Spinal cord (tissue), 10 donors: ENCODE data around the gene PRKCE. TPM values are rescaled to one million over a fixed set of nuclear protein-coding genes. Genes with fewer than 3 reads are reported as not detected.

Experiments
- DNase-seq, 6 donors: peaks; one replicate each; pipeline versions ENCODE4 v3.0.0 to v3.0.0-alpha.2; 2013 to 2015; ENCODE audit warnings: low spot score in 6 of 6, low read depth in 4 of 6
- H3K27ac ChIP-seq: one replicate; pipeline ENCODE4 v1.5.1; 2013; ENCODE audit warnings: low read depth, low read length, control low read depth
- H3K27me3 ChIP-seq: one replicate; pipeline ENCODE4 v1.6.1; 2013; ENCODE audit warnings: low read length; ENCODE audit not compliant: control insufficient read depth, insufficient read depth
- H3K36me3 ChIP-seq: one replicate; pipeline ENCODE4 v1.6.1; 2013; ENCODE audit warnings: low read length; ENCODE audit not compliant: control insufficient read depth, insufficient read depth
- H3K4me1 ChIP-seq: one replicate; pipeline ENCODE4 v1.6.1; 2013; ENCODE audit warnings: low read length; ENCODE audit not compliant: control insufficient read depth, insufficient read depth
- H3K4me3 ChIP-seq: one replicate; pipeline ENCODE4 v1.5.1; 2013; ENCODE audit warnings: low read depth, low read length, control low read depth
- H3K9me3 ChIP-seq: one replicate; pipeline ENCODE4 v1.6.1; 2013; ENCODE audit warnings: low read length; ENCODE audit not compliant: control insufficient read depth, insufficient read depth
- WGBS: methylation state at CpG from one replicate; pipeline ENCODE4 v1.1.5; 2013; ENCODE audit warnings: missing lambda C conversion rate; ENCODE audit not compliant: insufficient coverage; 5-methylcytosine and 5-hydroxymethylcytosine counted together
- polyA plus RNA-seq, 2 donors: library from polyadenylated mRNA; unstranded; fragments of 120-200 nt; gene quantifications; one replicate each; pipeline ENCODE4 v1.2.1, GENCODE V29; 2013; ENCODE audit not compliant: insufficient read length in 2 of 2
- total RNA-seq, 2 donors: library from RNA; depleted of rRNA in 1 of 2; stranded (reverse); fragments of 120-200 nt in 1 of 2; fragments of >200 nt in 1 of 2; gene quantifications; one replicate each; pipeline versions ENCODE4 v1.2.3 to v1.2.4, GENCODE V29; 2013 to 2014
- donor health status: healthy.

Gene PRKCE
- total and polyA plus RNA-seq, 4 donors = 22.9 to 48.5 (median 37.4) TPM

- WGBS = 11% methylated on average over 8 of the region's 8 CpGs
- H3K36me3 ChIP-seq = no peaks in the 10 kb centered on the region
- H3K27me3 ChIP-seq = no peaks in the 10 kb centered on the region
- DNase-seq = peak in 3 of 6 donors; percentile 71 to 92 (median 86)
- no peaks in the 10 kb centered on the region for H3K9me3 ChIP-seq
- peak overlapping the region; percentile 89 for H3K27ac ChIP-seq
- H3K4me1 ChIP-seq = peaks cover 20% of the 10 kb centered on the region
- peak overlapping the region; percentile 29 for H3K4me3 ChIP-seq
Measured at GRCh38 chr2:45860136-45861121, 209.0 kb downstream of the PRKCE start.

DNA sequence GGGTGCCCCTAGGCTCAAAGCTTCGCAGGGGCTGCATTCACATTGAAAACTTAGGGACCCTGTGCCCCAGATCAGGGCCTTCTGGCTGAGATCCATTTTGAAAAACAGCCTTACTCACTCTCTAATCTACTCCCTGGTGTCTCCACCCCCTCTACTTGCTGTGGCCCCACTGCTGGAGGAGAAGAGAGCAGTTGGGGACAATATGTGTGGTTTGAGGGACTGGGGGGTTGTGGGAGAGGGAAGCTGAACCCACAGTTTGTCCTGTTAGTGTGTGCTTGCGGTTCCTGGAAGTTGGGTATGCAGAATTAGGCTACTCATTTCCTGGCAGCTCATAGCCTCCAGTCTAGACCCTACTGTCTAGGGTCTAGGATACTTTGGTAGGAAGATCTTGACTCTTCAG lies 211.4 kb downstream of the PRKCE start:
- Histone ChIP-seq H3K36me3 (no peaks in the 10 kb centered on the region), H3K27ac (no peak overlapping the region), H3K9me3 (no peaks in the 10 kb centered on the region), H3K27me3 (no peaks in the 10 kb centered on the region), H3K4me3 (no peak overlapping the region), H3K4me1 (peaks cover 18% of the 10 kb centered on the region)
- no peak for DNase-seq
- WGBS = no CpG with 5 or more reads among the region's 2 CpGs

GRCh38 chr2:45864121-45864520 lies 212.6 kb downstream of the PRKCE start:
- Histone ChIP-seq H3K4me1 (peaks cover 17% of the 10 kb centered on the region), H3K36me3 (no peaks in the 10 kb centered on the region), H3K4me3 (no peak overlapping the region), H3K27me3 (no peaks in the 10 kb centered on the region), H3K27ac (no peak overlapping the region), H3K9me3 (no peaks in the 10 kb centered on the region)
- no peak for DNase-seq
- 95% methylated on average over 4 of the region's 4 CpGs for WGBS

GRCh38 chr2:45867349-45867748 lies 215.9 kb downstream of the PRKCE start:
- Histone ChIP-seq H3K4me1 (peaks cover 6% of the 10 kb centered on the region), H3K9me3 (no peaks in the 10 kb centered on the region), H3K27ac (no peak overlapping the region), H3K27me3 (no peaks in the 10 kb centered on the region), H3K36me3 (no peaks in the 10 kb centered on the region), H3K4me3 (no peak overlapping the region)
- WGBS = no CpG with 5 or more reads among the region's 3 CpGs
- no peak for DNase-seq

- H3K4me3 ChIP-seq = no peak overlapping the region
- H3K36me3 ChIP-seq = no peaks in the 10 kb centered on the region
- H3K4me1 ChIP-seq = peaks cover 1% of the 10 kb centered on the region
- H3K9me3 ChIP-seq = no peaks in the 10 kb centered on the region
- WGBS = 67% methylated on average over 3 of the region's 4 CpGs
- no peak for DNase-seq
- H3K27me3 ChIP-seq = no peaks in the 10 kb centered on the region
- H3K27ac ChIP-seq = no peak overlapping the region
Measured at GRCh38 chr2:45867800-45868199, 216.3 kb downstream of the PRKCE start.

- H3K36me3 ChIP-seq = no peaks in the 10 kb centered on the region
- no peaks in the 10 kb centered on the region for H3K27me3 ChIP-seq
- no peak overlapping the region for H3K27ac ChIP-seq
- no peaks in the 10 kb centered on the region for H3K4me1 ChIP-seq
- no peak overlapping the region for H3K4me3 ChIP-seq
- no peaks in the 10 kb centered on the region for H3K9me3 ChIP-seq
- WGBS = 100% methylated on average over 2 of the region's 4 CpGs
- no peak for DNase-seq
Measured at GRCh38 chr2:45869165-45869501, 217.7 kb downstream of the PRKCE start.

GRCh38 chr2:45871025-45871424 lies 219.6 kb downstream of the PRKCE start:
- H3K27me3 ChIP-seq = no peaks in the 10 kb centered on the region
- no peak for DNase-seq
- no peaks in the 10 kb centered on the region for H3K36me3 ChIP-seq
- no peaks in the 10 kb centered on the region for H3K4me1 ChIP-seq
- WGBS = 77% methylated on average over 3 of the region's 3 CpGs
- no peaks in the 10 kb centered on the region for H3K9me3 ChIP-seq
- H3K4me3 ChIP-seq = no peak overlapping the region
- H3K27ac ChIP-seq = no peak overlapping the region

GRCh38 chr2:45871541-45871940 lies 220.1 kb downstream of the PRKCE start:
- H3K27ac ChIP-seq = no peak overlapping the region
- H3K36me3 ChIP-seq = no peaks in the 10 kb centered on the region
- 100% methylated on average over 1 of the region's 4 CpGs for WGBS

DNA sequence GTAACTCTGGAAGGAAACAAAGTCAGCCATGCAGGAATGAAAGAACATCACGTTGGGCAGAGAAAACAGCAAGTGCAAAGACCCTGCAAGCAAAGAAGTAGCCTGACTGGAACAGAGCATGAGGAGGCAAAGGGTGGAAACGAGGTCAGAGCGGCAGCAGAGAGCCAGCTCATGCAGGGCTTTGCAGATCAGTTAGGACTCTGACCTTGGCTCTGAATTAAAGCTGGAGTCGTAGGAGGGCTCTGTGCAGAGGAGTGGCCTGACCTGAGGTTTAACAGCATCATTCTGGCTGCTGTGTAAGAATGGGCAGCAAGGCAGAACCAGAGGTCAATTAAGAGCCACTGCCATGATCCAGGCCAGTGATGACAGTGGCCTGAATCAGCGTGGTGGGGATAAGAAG lies 220.7 kb downstream of the PRKCE start:
- Histone ChIP-seq H3K27ac (no peak overlapping the region), H3K27me3 (no peaks in the 10 kb centered on the region), H3K4me1 (no peaks in the 10 kb centered on the region), H3K4me3 (no peak overlapping the region), H3K36me3 (no peaks in the 10 kb centered on the region), H3K9me3 (no peaks in the 10 kb centered on the region)
- WGBS = 89% methylated on average over 5 of the region's 5 CpGs
- DNase-seq = no peak

More at GRCh38 chr2:45871541-45871940, 220.1 kb downstream of the PRKCE start:
- no peaks in the 10 kb centered on the region for H3K27me3 ChIP-seq
- H3K4me1 ChIP-seq = no peaks in the 10 kb centered on the region
- DNase-seq = no peak
- H3K9me3 ChIP-seq = no peaks in the 10 kb centered on the region
- H3K4me3 ChIP-seq = no peak overlapping the region

DNA sequence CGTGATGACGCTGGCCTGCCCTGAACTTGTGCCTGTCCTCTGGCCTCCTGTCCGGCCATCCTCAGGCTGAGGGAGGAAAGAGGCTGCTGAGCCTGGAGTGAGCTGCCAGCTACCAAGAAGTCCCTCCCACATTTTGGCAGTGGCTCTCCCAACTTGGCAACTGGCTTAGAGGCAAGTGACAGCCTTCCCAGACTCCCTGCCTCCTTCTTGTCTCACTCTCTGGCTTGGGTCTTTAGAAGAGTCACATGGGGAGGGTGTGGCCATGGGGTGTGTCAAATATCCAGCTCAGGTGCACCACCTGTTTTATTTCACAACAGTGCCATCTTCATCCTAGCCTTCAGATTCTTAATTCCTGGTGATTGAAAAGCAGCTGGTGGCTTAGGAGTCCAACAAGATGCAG lies 222.9 kb downstream of the PRKCE start:
- no peaks in the 10 kb centered on the region for H3K9me3 ChIP-seq
- WGBS = 76% methylated on average over 2 of the region's 3 CpGs
- no peak overlapping the region for H3K27ac ChIP-seq
- no peak overlapping the region for H3K4me3 ChIP-seq
- no peaks in the 10 kb centered on the region for H3K4me1 ChIP-seq
- peak in 1 of 6 donors; percentile 87 for DNase-seq
- no peaks in the 10 kb centered on the region for H3K36me3 ChIP-seq
- no peaks in the 10 kb centered on the region for H3K27me3 ChIP-seq
